Amniotic epithelial cell (primary cell): ENCODE measurements around the gene LYPD1.

Experiments used
- DNase-seq: peaks from one replicate; pipeline ENCODE4 v3.0.0-alpha.2; 2010; ENCODE audit warnings: low read depth

The LYPD1 gene

DNA sequence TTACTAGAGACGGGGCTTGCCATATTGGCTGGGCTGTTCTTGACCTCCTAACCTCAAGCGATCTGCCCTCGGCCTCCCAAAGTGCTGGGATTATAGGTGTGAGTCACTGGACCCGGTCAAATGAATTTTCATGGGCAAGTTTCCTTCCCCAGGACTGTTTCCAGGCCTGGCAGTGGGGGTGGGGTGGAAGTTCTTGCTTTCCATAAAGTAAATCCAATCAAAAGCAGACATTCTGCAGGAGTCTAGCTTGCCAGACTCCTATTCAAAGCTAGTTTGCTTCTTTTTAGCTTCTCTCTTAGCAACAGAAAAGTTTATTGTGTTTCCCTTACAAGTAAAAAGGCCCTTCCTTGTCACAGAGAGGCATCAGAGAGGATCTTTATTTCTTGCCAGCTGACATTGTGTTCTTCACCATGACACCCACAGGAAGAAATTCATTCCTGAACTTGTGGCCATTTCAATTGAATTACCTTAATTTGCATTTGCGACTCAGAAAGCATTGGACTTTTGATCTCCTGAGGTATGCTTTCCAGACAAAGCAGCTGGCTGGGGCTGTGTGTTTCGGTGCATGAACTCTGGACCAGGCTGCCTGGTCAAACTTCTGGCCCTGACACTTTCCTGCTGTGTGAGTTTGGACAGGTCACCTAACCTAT, 37.9 kb downstream of the LYPD1 start:
- DNase-seq, result no peak

DNA sequence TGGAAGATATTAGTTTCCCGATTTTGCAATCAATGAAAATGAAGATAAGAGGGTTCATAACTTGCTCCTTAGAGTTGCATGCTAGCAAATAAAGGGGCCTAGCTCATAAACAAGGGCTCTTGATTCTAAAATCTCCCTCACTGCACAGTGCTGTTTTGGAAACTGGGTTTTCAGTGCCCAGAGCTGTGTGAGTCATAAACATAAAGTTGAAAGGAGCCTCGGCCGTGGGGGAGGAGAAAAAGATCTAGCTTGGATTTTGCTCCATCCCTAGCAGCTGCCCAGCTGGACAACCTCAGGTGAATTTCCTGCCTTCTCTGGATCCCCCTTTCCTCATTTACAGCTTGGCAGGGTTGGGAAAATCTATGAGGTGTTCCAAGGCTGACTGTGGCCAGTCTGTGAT, 42.5 kb downstream of the LYPD1 start:
- DNase-seq, result no peak

DNA sequence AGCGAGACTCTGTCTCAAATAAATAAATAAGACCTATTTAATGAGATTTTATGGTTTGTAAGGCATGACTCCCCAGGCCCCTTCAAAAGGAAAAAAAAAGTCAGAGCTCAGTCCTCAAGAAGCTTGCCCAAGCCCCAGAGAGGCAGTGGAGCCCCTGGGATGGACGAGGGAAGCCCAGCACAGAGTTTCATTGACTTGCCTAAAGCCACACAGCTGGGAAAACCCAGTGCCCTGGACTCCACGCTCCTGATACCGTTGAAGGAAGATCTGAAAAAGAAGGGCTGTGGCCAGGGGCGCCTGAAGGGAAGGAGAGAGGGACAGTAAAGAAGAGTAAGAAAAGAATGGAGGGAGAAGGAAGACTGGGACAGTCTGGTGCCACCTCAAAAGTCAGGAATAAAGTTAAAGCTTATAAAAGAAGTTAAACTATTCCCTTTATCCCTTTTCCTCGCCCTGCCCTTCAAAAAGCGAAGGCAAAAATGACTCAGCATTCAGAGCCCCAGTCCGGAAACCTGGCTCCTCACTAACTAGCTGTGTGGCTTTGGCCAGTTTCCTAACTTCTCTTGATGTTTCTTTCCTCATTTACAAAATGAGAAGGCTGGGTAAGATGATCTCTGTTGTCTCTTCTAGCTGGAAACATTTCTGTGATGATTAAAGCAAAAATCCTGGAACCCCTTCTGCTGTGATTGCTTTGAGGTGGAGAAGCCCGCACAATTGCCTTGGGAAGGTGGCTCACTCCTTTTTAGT, 46.7 kb downstream of the LYPD1 start:
- DNase-seq, result peak; percentile 39

DNA sequence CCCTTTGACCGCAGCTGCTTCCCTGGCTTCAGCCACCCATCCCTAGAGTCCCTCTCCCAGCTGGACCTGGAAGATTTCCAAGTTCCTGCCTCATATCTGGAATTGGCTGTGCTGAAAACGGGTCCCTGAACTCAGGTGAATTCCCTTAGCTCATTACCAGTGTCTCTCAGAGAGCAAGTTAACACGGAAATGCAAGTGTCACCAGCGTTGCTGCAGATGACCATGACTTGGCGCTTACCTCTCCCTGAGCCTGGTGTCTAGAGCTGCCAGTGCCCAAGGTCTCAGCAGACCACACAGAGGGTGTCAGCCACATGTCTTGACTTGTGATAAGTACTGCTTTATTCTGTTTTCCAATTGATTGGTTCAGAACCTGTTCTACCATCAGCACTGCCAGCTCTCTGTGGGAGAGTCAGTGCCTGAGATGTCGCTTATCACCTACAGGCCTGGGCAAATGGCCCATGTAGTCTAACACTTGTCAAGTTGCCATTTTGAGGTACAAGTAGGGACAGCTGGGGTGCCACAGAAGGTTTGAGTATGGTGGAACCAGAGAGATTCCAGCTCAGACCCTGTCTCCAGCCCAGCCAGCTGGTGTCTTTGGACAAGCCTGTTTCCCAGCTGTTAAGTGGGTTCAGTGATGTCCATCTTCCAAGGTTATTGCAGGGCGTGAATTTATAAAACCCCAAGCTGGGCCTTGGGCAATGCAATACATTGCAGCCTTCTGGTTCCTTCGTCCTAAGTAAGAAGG, 48.7 kb downstream of the LYPD1 start:
- DNase-seq, result no peak

DNA sequence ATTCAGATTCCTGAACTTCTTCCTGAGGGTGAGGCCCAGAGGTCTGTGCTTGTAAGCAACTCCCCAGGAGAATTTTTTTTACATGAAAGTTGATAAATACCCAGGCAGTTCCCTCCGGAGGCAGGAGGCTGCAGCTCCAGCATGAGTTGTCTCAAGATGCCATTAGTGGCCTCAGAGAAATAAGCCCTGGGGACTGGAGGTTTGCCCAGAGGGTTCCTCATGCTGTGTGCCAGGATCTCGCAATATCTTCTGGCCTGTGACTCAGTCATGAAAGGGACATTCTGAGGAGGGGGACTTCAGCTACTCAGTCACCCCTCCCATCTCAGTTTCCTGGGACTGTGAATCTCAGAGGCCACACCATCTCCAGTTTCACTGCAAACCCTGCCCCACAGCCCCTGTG, 49.9 kb downstream of the LYPD1 start:
- peak; percentile 3 for DNase-seq

DNA sequence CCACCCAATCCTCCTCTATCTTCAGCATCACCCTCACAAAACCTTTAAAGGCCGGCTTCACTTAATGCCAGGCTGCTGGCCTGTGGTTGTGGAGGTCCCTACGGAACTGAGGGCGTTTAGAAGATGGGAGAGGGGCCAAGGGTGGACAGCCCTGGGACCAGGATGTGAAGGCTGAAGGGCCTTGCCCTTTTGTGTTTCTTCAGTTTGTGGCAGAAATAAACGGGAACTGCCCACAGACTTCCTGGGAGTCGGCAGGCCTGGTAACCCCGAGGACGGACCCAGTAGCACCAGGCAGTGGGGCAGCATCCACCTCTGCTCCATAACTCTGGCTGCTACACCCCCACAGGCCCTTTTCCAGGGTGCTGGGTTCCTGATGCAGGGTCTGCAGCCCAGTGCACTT, 51.3 kb downstream of the LYPD1 start:
- DNase-seq, result no peak

DNA sequence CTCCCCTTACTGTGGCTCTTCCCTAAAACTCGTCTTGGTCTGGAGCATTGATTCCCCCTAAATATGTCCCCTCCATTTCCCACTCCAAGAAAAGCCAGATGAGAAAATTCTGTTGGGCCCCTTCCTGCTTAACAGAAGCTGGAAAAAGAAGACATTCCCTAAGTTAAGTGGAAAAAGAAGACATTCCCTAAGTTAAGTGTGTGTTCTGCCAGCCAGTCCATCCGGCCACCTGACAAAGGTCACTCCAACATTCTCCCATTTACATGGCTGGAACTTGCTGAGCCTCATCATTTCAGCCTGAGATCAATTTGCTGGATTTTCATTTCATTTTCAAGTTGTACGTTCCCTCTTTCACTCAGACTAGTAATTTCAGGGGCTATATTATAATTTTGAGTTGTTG, 52.0 kb downstream of the LYPD1 start:
- DNase-seq, result no peak

DNA sequence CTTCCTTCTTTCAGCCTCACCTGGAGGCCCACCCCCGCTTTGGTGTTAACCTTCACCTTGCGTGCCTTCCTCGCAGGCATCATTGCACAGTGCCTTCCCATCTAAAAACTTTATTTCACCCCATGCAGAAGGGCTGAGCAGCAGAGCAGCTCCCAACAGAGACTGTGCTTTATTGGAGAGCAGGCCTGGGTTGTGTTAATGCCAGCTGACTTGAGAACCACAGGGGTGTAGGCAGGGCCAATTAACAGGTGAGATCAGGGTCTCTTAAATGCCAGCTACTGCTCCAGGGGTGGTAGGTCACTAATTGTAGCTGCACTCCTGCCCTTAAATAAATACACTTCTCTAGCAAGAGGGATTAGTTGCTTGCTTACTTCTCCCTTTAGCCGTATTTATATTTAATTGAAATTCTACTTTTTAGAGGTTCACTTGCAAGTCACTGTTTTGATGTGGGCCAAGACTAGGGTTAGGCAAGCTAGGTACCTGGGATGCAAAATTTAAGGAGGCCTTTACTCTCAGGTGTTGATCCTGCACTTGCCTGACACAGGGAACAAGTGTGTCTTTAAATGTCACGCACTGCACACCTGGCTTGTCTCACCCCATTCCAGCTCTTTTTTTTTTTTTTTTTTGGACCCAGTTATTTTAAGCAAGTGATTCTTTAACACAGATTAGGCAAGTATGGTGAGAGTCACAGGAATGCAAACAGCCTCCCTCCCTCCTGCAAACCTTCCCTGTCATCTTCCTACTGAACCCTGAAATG, 54.5 kb downstream of the LYPD1 start:
- DNase-seq, result no peak

DNA sequence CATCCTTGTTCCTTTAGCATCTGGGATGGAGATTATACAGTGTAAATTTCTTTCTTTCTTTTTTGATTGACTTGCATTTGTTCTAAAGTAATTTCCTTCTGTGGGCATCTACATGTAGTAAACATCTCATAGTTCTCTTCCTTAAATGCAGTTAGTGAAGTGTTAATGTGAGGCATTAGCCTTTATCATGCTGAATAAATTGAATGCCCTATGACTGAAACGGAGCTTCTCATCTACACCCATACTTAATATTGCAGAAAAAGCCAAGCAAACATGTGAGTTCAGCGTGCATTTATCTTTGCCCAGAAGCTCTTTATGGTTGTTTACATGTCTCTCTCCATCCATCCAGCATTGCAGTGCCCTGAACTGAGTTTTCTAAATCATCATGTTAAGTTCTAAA, 58.3 kb downstream of the LYPD1 start:
- DNase-seq, result no peak

DNA sequence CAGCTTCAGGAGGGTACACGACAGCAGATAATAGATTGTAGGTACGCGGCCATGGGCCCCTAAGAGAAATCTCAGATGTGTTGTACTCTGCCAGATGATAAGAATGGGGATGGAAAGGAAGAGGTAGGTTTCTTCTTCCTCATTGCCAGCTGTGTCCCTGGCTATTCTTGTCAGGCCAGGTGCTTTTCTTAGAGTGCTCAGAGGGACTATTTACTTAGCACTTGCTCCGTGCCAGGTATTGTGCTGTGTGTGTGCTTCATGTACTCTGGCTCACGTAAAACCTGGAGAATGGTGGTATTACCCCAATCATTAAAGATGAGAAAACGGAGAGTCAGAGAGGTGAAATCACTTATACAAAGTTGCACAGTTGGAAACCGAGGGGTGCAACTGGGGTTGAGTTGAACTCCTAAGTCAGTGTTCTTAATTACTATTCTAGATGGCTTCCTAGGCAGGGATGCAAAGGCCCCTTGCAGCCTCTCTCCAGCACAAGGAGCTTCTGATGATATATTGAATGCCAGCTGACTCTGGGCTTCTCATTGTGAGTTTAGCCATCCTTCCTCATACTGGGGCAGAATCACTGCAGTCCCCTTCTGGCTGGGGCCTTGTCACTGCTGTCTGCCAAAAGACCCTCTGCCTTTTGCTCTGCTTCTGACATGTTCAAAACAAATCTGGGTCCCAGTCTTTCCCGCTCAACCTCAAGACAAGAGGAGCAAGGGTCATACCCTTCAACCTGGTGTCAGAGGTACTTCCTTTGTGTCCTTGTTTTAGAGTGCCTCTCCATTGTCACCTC, 60.7 kb downstream of the LYPD1 start:
- DNase-seq, result no peak

DNA sequence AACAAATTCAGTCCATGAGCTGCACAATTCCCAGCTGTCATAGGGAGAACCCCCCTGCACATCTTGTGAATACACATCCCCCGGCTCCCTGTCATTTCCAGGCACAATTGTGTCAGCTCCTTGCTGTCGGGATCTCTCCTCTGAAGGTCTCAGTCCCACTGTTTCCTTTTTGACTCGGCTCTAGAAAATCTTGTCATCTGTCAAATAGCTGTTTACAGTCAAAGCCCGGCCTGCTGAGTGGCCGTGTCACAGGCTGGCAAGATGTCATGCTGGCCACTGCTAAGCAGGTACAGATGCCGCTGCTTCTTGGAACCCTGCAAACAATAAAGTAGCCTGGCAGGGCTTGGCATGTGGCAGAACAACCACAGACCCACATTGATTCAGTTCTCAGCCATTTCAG, 61.7 kb downstream of the LYPD1 start:
- no peak for DNase-seq

DNA sequence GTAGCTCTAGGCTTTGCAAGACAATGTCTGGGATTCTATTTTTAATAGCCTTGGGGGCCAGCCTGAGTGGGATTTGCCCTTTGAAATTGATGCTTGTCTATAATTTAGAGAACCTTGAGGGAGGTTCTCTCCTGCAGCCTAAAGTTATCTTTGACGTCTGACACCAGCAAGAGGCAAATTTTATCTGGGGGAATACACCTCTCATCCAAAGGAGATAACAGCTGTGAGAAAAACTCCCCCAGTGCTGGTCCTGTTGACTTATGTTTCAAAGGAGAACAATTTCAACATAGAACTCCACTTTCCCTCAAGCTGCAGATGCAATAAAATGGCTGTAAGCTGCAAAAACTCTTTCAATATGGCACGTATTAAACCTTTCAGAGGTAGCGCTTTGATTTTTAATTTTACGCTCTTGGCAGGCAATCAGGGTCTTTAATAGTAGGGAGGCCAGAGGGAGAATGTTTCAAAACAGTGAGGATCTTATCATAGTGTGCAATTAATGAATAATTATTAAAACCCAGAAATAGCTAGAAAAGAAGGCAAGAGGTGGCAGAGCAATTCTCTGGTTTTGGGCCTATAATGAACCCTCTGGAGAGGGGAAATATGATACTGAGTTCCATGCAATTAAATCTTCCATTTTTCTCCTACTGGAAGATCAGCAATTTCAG, 62.4 kb downstream of the LYPD1 start:
- DNase-seq, result no peak

DNA sequence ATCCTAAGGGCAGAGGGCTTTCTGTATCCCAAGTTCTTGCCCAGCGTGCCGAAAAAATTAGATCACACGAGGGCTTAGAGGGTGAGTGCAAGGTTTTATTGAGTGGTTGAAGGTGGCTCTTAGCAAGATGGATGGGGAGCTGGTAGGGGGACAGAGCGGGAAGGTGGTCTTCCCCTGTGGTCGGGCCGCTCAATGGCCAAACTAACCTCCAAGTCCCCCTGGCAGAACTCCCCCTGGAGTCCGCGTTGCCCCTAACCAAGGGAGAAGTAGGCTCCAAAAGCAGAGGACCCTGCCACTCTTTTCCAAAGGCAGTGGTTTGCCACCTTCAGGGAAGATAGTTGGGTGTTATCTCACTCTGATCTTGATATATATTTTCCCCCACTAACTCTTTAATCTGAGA, 63.4 kb downstream of the LYPD1 start:
- DNase-seq, result no peak

DNA sequence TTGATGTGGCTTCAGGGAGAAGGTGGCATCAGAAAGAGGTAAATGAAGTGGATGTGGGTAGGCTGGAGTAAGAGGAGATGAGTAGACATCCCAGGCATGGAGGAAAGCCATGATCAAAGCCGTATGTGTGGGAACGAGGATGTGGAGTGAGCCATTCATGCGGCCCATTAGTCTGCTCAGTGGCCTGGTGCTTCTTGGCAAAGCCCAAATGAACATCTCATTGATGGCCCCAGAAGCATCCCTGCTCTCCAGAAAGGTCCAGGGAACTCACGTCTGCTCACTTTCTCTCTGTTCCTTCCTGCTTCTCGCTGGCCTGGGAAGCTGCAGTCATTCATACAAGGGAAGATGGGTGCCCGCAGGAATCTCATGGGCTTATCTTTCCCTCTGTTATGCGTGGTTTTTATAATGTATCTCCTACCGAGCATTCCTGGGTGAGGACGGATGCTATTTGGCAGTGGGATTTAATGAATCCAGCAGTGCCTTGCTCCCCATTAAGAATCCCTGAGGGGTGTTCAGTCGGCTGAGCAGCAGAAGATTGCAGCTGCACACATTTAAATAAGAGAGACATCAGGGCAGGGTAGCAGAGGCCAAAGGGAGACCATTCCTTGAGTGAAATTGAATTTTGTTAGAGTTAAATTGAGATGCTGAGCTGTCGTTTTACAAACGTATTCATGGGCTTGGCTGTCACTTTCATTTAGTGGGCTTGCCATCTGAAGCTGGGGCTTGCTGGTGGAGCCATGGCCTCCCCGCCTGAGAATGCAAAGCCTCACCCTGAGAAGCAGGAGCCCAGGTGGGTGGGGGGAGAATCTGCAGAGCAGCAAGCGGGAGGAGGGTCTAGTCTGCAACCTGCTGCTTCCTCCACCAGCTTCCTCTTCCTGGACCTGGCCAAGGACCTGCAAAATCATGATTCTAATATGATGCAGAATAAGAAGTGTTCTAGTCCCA, 64.5 kb downstream of the LYPD1 start:
- no peak for DNase-seq

DNA sequence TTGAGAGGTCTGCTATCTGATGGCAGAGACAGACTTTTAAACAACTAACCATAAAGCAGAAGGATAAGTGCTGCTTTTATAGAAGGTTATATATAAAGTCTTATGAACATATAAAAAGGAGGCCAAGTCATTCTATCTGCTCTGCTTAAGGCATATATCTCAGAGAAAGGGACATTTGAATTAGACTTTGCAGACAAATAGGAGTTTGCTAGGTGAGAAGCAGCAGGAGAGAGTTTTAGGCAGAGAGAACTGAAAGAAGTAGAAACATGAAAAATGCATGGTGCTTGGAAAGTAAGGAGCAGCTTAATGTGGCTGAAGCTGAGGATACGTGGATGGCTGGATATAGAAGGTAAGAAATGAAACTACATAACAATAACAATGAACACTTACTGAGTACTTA, 65.4 kb downstream of the LYPD1 start:
- no peak for DNase-seq

DNA sequence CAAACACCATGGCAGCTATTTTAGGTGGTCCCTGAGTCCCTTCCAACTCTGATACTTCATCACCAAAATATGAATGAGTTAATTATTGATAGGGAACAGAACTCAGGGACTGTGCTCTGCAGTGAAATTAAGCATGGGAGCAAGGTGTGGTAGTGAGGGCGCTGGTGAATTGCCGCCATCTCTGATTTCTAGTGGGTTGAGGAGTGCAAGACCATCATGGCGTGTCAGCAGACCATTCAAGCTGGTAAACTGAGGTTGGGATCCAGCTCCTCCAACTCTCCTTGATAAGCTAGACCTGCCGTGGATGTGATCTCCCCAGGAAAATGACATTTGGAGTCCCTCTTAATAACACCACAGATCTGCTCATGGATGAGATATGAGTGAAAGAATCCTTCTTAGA, 70.4 kb downstream of the LYPD1 start:
- DNase-seq, result no peak

DNA sequence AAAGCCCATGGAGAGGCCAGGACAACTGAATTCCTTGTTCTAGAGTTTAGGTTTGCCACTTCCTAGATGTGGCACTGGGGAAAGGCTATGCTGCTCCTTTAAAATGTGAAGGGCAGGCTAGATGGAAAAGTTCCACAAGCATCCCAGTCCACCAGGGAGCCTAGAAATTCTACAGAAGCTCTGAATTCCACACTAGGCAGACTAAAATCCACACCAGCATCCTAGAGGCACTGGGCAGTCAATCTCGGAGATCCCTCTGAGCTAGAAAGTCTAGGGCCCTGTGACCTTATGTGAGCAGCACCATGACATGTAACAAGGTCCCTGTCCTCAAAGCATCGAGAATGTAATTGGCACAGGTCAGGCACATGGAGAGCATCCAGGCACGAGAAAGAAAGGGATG, 71.5 kb downstream of the LYPD1 start:
- no peak for DNase-seq

DNA sequence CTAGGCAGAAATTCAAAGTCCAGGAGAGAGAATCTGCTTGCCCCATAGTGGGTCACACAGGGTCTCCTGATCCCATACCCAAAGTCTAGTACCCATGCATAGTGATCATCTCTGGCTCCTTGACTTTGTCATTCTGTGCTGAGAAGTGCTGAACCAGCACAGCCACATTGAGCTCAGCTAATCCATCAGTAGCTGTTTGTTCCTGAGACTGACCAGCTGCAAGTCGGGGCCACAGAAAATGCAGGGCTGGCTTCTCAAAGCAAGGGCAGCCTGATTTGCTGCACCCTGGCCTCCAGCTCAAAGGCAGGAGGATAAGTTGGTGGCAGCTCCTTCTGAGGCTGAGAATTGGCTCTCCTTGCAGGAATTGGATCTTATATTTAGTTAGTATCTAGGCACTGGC, 72.2 kb downstream of the LYPD1 start:
- no peak for DNase-seq

DNA sequence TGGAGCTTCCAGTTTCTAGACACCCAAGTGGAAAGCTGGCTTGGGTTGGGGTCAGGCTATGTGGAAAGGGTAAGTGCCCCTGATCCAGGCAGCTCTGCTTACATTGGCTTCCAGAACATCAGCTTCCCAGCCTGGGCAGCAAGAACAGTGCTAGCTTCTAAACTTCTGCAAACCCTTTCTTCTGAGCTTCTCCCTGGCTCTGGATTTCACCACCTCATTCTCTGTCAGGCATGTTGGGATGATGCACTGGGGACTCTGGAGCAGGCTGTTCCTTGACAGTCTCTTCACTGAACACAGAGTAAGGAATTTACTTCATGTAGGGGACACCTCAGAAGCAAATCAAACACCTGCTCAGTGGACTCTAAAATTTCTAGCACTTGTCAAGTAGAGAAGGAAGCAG, 72.8 kb downstream of the LYPD1 start:
- DNase-seq, result no peak

DNA sequence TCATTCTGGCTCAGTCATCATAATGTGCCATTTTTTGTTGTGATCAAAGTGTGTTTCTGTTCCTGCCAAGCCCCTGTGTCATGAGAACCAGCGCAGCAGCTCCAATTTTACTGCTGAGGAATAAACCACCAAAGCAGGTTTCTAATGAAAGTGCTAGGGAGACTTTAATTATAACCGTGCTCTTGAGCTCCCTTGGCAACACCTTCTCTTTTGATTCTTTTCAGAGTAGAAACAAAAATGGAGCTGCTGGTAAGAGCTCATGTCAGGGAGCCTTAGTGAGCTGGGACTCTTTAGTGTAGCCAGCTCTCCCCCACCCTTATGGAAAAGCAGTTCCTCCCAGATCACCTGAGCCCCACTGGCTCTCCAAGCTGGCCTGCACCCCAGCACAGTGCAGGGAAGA, 74.3 kb downstream of the LYPD1 start:
- DNase-seq, result no peak
